Bronchial epithelial cell (primary cell): Measurements from ENCODE around the gene LCA5. TPM values are rescaled to one million over a fixed set of nuclear protein-coding genes. Genes with fewer than 3 reads are reported as not detected.

Experiments
- DNase-seq: peaks from one replicate; pipeline ENCODE4 v3.0.0-alpha.2; 2010; ENCODE audit warnings: low read depth
- FAIRE-seq: peaks from 2 replicates; lab custom pipeline; 2011; peaks lifted over from hg19 to GRCh38; lab: Jason Lieb, UNC
- H3K27me3 ChIP-seq: 2 replicates; pipeline ENCODE4 v1.5.1; 2011; ENCODE audit warnings: low read length; ENCODE audit not compliant: control insufficient read depth, insufficient read depth
- H3K36me3 ChIP-seq: 2 replicates; pipeline ENCODE4 v1.5.1; 2011; ENCODE audit warnings: low read length; ENCODE audit not compliant: control insufficient read depth, insufficient read depth
- H3K4me3 ChIP-seq: 2 replicates; pipeline ENCODE4 v1.5.1; 2011; ENCODE audit warnings: mild to moderate bottlenecking, low read depth, low read length, control low read depth
- CTCF ChIP-seq: IDR thresholded peaks from 2 replicates; pipeline ENCODE4 v1.5.1; 2011; ENCODE audit warnings: mild to moderate bottlenecking, moderate library complexity, low read length, control low read depth, inconsistent platforms; ENCODE audit not compliant: insufficient read depth, severe bottlenecking
- total RNA-seq: library from RNA; depleted of rRNA; stranded (reverse); fragments of >200 nt; gene quantifications from 2 replicates; pipeline ENCODE4 v1.2.1, GENCODE V29; 2014

LCA5 gene
- total RNA-seq, 1 donor from 2014 or later, result 2.9 TPM

- Histone ChIP-seq H3K27me3 (no peaks in the 10 kb centered on the region), H3K4me3 (no peak overlapping the region), H3K36me3 (no peaks in the 10 kb centered on the region)
- FAIRE-seq, result no peak
- DNase-seq, result no peak
- TF ChIP-seq CTCF, result no peak
Measured at GRCh38 chr6:79435746-79436145, 101.5 kb downstream of the LCA5 start.

Other genes starting within 250 kb of the LCA5 start
- 15.0 and 30.6 TPM in 2 replicates for gene SH3BGRL2, start 93.9 kb upstream of the LCA5 start, total RNA-seq